Kidney (tissue), 14 donors: ENCODE results near the gene TGIF1. TPM values are rescaled to one million over a fixed set of nuclear protein-coding genes. Genes with fewer than 3 reads are reported as not detected.
"Not testable (repeated sequence)": the region's sequence is repeated elsewhere in the genome, so short reads cannot be mapped to it uniquely, and the experiment has no call there.

Experiments
- DNase-seq, 5 donors: peaks; one replicate each; pipeline ENCODE4 v3.0.0-alpha.2; 2013 to 2020
- FAIRE-seq: peaks from 2 replicates; lab custom pipeline; 2012; peaks lifted over from hg19 to GRCh38; lab: Jason Lieb, UNC
- H3K27ac ChIP-seq, 2 donors: one replicate each; pipeline ENCODE4 v1.7.0; 2013; ENCODE audit warnings: low read depth in 2 of 2, low read length in 2 of 2, inconsistent platforms in 1 of 2
- H3K27me3 ChIP-seq: one replicate; pipeline ENCODE4 v1.7.1; 2013; ENCODE audit warnings: low read length, inconsistent platforms; ENCODE audit not compliant: control insufficient read depth, insufficient read depth
- H3K36me3 ChIP-seq, 3 donors: one replicate each; pipeline versions ENCODE4 v1.7.0 to v1.7.1; 2013; ENCODE audit warnings: low read length in 3 of 3, control low read depth in 1 of 3, inconsistent platforms in 1 of 3; ENCODE audit not compliant: insufficient read depth in 3 of 3, control insufficient read depth in 2 of 3
- H3K4me1 ChIP-seq, 3 donors: one replicate each; pipeline versions ENCODE4 v1.7.0 to v1.7.1; 2013; ENCODE audit warnings: low read length in 3 of 3, inconsistent platforms in 1 of 3, low read depth in 1 of 3; ENCODE audit not compliant: control insufficient read depth in 2 of 3, insufficient read depth in 2 of 3
- H3K4me3 ChIP-seq, 3 donors: one replicate each; pipeline versions ENCODE4 v1.7.0 to v1.8.1; 2013; ENCODE audit warnings: low read length in 3 of 3, control low read depth in 1 of 3, inconsistent platforms in 1 of 3
- H3K9ac ChIP-seq, 3 donors: one replicate each; pipeline versions ENCODE4 v1.7.0 to v1.7.1; 2013; ENCODE audit warnings: low read length in 3 of 3, control low read depth in 1 of 3, inconsistent platforms in 1 of 3
- H3K9me3 ChIP-seq, 3 donors: one replicate each; pipeline versions ENCODE4 v1.7.0 to v1.7.1; 2013; ENCODE audit warnings: low read length in 3 of 3, control low read depth in 1 of 3, inconsistent platforms in 1 of 3; ENCODE audit not compliant: control insufficient read depth in 2 of 3, insufficient read depth in 1 of 3
- intact Hi-C: fragments of 100-400 bp; cut with DNase I; formaldehyde crosslinking; loops from one replicate; pipeline ENCODE4 v1.11.1; 2022
- polyA plus RNA-seq: library from polyadenylated mRNA; stranded (reverse); fragments of 350-450 nt; fragmentation: Illumina TruSeq; extraction: RNeasy Lipid Tissue Mini Kit (QIAGEN cat#74804); gene quantifications from one replicate; pipeline ENCODE4 v1.2.3, GENCODE V29; 2014; ENCODE audit warnings: low read depth, low replicate concordance; ENCODE audit not compliant: insufficient read depth
- total RNA-seq: library from RNA; stranded (reverse); fragmentation: NEBNext Ultra II Directional; extraction: Animal tissue kit (Norgen Biotek cat#: 25700); gene quantifications from one replicate; pipeline ENCODE4 v1.2.1, GENCODE V29; 2021
- TF ChIP-seq, protein P1 (sequence below): IDR thresholded peaks from 3 replicates; pipeline ENCODE4 v1.5.1; 2012; ENCODE audit warnings: mild to moderate bottlenecking, moderate library complexity, borderline replicate concordance; ENCODE audit not compliant: insufficient read depth; ENCODE audit errors: extremely low read depth
- donor health status: control.
- donor health status: control.
- donor health status: control.
- donor health status: control.
- donor health status: control.
- donor health status: DM: yes; HTN: yes; CAD: no.
- donor health status: Normal renal cell carcinoma (clear cell type).

The TGIF1 gene
- total and polyA plus RNA-seq, 2 donors from 2014 or later, result 38.5 to 93.8 TPM

DNA sequence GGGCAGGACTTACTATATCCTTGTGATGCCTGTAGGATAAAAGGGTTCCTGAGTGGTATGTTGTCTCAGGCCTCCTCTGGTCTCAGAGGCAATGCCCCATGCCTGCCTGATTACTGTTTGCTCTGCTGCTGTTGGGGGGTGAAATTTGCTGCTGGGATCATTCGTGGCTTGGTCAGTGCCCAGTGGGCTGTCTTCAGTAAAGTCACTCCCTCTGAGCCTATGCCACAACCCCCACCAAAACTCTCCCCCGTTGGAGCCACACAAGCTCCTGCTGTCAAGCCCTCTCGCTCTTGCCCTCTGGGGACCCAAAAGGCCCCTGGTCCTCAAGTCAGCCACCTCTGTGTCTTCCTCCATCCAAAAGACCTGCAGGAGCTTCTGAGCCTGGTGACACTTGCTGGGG lies 38.6 kb upstream of the TGIF1 start:
- intact Hi-C loops, result no loop called here
- no peak overlapping the region for H3K27ac ChIP-seq

DNA sequence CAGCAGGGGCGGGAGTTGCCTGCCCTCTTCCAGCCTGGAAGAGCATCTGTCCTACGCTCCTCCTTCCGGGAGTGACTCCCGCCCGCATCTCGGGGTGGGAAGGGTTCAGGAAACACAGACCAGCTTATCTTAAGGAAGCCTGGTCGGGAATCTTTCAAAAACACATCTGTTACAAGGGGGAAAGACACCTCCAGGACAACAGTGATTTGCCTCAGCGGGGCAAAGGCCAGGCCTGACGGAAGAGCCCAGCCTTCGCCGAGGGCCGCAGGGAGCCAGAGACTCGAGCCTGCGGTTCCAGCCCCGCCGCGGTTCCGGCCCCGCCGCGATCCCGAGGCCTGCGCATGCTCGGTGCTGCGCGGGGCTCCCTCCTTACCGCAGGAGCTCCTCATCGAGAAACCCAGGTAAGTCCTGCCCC lies 38.1 kb upstream of the TGIF1 start:
- FAIRE-seq, result no peak
- Histone ChIP-seq H3K4me1 (no peaks in the 10 kb centered on the region), H3K27ac (no peak overlapping the region), H3K4me3 (peak overlapping the region in 2 of 3 donors; percentile 39 to 52), H3K36me3 (no peaks in the 10 kb centered on the region), H3K9ac (no peak overlapping the region), H3K27me3 (no peaks in the 10 kb centered on the region), H3K9me3 (no peaks in the 10 kb centered on the region)
- TF ChIP-seq, protein P1, sequence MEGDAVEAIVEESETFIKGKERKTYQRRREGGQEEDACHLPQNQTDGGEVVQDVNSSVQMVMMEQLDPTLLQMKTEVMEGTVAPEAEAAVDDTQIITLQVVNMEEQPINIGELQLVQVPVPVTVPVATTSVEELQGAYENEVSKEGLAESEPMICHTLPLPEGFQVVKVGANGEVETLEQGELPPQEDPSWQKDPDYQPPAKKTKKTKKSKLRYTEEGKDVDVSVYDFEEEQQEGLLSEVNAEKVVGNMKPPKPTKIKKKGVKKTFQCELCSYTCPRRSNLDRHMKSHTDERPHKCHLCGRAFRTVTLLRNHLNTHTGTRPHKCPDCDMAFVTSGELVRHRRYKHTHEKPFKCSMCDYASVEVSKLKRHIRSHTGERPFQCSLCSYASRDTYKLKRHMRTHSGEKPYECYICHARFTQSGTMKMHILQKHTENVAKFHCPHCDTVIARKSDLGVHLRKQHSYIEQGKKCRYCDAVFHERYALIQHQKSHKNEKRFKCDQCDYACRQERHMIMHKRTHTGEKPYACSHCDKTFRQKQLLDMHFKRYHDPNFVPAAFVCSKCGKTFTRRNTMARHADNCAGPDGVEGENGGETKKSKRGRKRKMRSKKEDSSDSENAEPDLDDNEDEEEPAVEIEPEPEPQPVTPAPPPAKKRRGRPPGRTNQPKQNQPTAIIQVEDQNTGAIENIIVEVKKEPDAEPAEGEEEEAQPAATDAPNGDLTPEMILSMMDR, result no peak
- DNase-seq, result peak in 2 of 5 donors; percentile 18 to 21
- intact Hi-C loops, result no loop called here

More for the DNA sequence above, 38.6 kb upstream of the TGIF1 start:
- Histone ChIP-seq H3K36me3 (no peaks in the 10 kb centered on the region), H3K9ac (no peak overlapping the region), H3K9me3 (no peaks in the 10 kb centered on the region), H3K4me3 (peak overlapping the region in 1 of 3 donors; percentile 52), H3K27me3 (no peaks in the 10 kb centered on the region), H3K4me1 (no peaks in the 10 kb centered on the region)
- DNase-seq, result no peak
- TF ChIP-seq, protein P1, result no peak
- FAIRE-seq, result no peak

DNA sequence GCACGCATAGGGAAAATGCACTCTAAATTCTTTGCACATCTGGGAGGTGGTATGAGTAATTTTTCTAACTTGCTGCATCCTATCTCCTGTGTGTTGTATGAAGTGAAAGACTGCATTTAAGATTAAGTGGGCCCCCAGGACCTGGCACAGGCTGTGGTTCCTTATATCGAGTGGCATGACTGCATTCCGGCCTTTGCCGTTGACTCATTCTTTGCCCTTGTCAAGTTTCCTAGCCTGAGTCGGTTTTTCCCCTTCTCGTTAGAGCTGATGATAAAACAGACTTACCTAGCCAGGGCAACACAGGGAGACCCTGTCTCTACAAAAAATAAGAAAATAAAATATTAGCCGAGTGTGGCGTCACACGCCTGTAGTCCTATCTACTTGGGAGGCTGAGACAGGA lies 37.4 kb upstream of the TGIF1 start:
- intact Hi-C loops, H3K27me3 ChIP-seq, FAIRE-seq, H3K9me3 ChIP-seq, H3K36me3 ChIP-seq, H3K27ac ChIP-seq, DNase-seq, H3K4me3 ChIP-seq, H3K4me1 ChIP-seq, H3K9ac ChIP-seq: not testable (repeated sequence)

DNA sequence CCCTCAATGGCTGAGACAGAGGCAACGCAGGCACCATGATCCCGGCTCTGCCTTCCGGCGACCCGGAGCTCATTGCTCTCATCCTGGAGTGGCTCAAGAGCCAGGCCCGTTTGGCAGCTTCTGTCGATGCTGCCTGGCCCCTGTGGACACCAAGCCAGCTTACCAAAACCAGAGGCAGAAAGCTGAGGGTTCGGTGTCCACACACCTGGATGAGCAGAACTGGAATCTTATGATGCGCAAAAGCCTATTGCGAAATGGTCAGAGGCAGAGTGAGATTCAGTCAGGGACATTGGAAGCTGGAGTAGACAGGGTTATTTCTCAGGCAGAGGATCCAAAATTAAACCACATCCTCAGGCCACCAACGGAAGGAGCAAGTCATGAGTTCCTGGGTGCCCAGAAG lies 34.9 kb upstream of the TGIF1 start:
- intact Hi-C loops, result no loop called here
- no peak for FAIRE-seq
- no peak overlapping the region for H3K4me3 ChIP-seq
- TF ChIP-seq, protein P1, result no peak
- H3K9ac ChIP-seq, result no peak overlapping the region
- no peak overlapping the region for H3K27ac ChIP-seq
- H3K27me3 ChIP-seq, result no peaks in the 10 kb centered on the region
- H3K9me3 ChIP-seq, result no peaks in the 10 kb centered on the region
- no peaks in the 10 kb centered on the region for H3K4me1 ChIP-seq
- H3K36me3 ChIP-seq, result no peaks in the 10 kb centered on the region
- DNase-seq, result no peak
